ENCODE results near the gene SNED1.

SNED1 gene

GRCh38 chr2:241074901-241075540, 76.6 kb downstream of the SNED1 start:
- no peaks in the 10 kb centered on the region for H3K27me3 ChIP-seq (ENCODE audit: insufficient read depth, low read depth)
- no peak overlapping the region for H3K4me2 ChIP-seq
- H3K4me1 ChIP-seq (ENCODE audit: low read depth, poor library complexity, severe bottlenecking) = no peaks in the 10 kb centered on the region
- H2AFZ ChIP-seq (ENCODE audit: low read depth) = no peak overlapping the region
- no peak overlapping the region for H3K27ac ChIP-seq
- H3K9ac ChIP-seq = no peak overlapping the region
- TF ChIP-seq CTCF (conservative IDR thresholded peaks at IDR 0.05; ENCODE audit: low read depth, low read length) = no peak
- H3K4me3 ChIP-seq (IDR thresholded peaks at IDR 0.05; ENCODE audit: insufficient read depth, low read depth, low read length) = no peak overlapping the region
- H4K20me1 ChIP-seq (ENCODE audit: insufficient read depth) = no peaks in the 10 kb centered on the region
- no peaks in the 10 kb centered on the region for H3K79me2 ChIP-seq (ENCODE audit: insufficient read depth, low read depth)
- no peaks in the 10 kb centered on the region for H3K36me3 ChIP-seq (ENCODE audit: insufficient read depth)

GRCh38 chr2:241080405-241081189, 82.2 kb downstream of the SNED1 start:
- Histone ChIP-seq H4K20me1 (ENCODE audit: insufficient read depth) (no peaks in the 10 kb centered on the region), H3K4me2 (no peak overlapping the region), H3K4me3 (IDR thresholded peaks at IDR 0.05; ENCODE audit: insufficient read depth, low read depth, low read length) (no peak overlapping the region), H3K27me3 (ENCODE audit: insufficient read depth, low read depth) (no peaks in the 10 kb centered on the region), H3K36me3 (ENCODE audit: insufficient read depth) (no peaks in the 10 kb centered on the region), H2AFZ (ENCODE audit: low read depth) (no peak overlapping the region), H3K4me1 (ENCODE audit: low read depth, poor library complexity, severe bottlenecking) (no peaks in the 10 kb centered on the region), H3K27ac (no peak overlapping the region), H3K9ac (no peak overlapping the region), H3K79me2 (ENCODE audit: insufficient read depth, low read depth) (no peaks in the 10 kb centered on the region)
- no peak for TF ChIP-seq CTCF (conservative IDR thresholded peaks at IDR 0.05; ENCODE audit: low read depth, low read length)

- Histone ChIP-seq H3K27ac (no peak overlapping the region), H3K27me3 (ENCODE audit: insufficient read depth, low read depth) (no peaks in the 10 kb centered on the region)
- TF ChIP-seq CTCF (conservative IDR thresholded peaks at IDR 0.05; ENCODE audit: low read depth, low read length) = no peak
These were observed 82.8 kb downstream of the SNED1 start for GRCh38 chr2:241081190-241081642.

GRCh38 chr2:241081643-241082340, 83.4 kb downstream of the SNED1 start:
- Histone ChIP-seq H4K20me1 (ENCODE audit: insufficient read depth) (no peaks in the 10 kb centered on the region), H2AFZ (ENCODE audit: low read depth) (no peak overlapping the region), H3K4me2 (no peak overlapping the region), H3K36me3 (ENCODE audit: insufficient read depth) (no peaks in the 10 kb centered on the region), H3K79me2 (ENCODE audit: insufficient read depth, low read depth) (no peaks in the 10 kb centered on the region), H3K4me3 (IDR thresholded peaks at IDR 0.05; ENCODE audit: insufficient read depth, low read depth, low read length) (no peak overlapping the region), H3K9ac (no peak overlapping the region), H3K27me3 (ENCODE audit: insufficient read depth, low read depth) (no peaks in the 10 kb centered on the region), H3K4me1 (ENCODE audit: low read depth, poor library complexity, severe bottlenecking) (no peaks in the 10 kb centered on the region), H3K27ac (no peak overlapping the region)
- no peak for TF ChIP-seq CTCF (conservative IDR thresholded peaks at IDR 0.05; ENCODE audit: low read depth, low read length)

More at GRCh38 chr2:241081190-241081642, 82.8 kb downstream of the SNED1 start:
- Histone ChIP-seq H3K79me2 (ENCODE audit: insufficient read depth, low read depth) (no peaks in the 10 kb centered on the region), H3K4me1 (ENCODE audit: low read depth, poor library complexity, severe bottlenecking) (no peaks in the 10 kb centered on the region), H3K36me3 (ENCODE audit: insufficient read depth) (no peaks in the 10 kb centered on the region), H2AFZ (ENCODE audit: low read depth) (no peak overlapping the region), H4K20me1 (ENCODE audit: insufficient read depth) (no peaks in the 10 kb centered on the region), H3K9ac (no peak overlapping the region), H3K4me3 (IDR thresholded peaks at IDR 0.05; ENCODE audit: insufficient read depth, low read depth, low read length) (no peak overlapping the region), H3K4me2 (no peak overlapping the region)
